Lung (tissue), 12 donors: ENCODE data around the gene CSF1R. TPM values are rescaled to one million over a fixed set of nuclear protein-coding genes. Genes with fewer than 3 reads are reported as not detected.

Experiments used
- ATAC-seq: fragments of 200-7000 bp; cut with Tn5 transposase; one replicate; pipeline ENCODE4 v1.9.1; 2020; ENCODE audit warnings: moderate number of reproducible peaks; ENCODE audit not compliant: insufficient read depth, low FRiP score
- DNase-seq, 3 donors: peaks; one replicate each; pipeline ENCODE4 v3.0.0-alpha.2; 2013 to 2017
- H3K27ac ChIP-seq, 2 donors: one replicate each; pipeline ENCODE4 v1.5.1; 2013; ENCODE audit warnings: mild to moderate bottlenecking in 2 of 2, moderate library complexity in 2 of 2, control low read depth in 1 of 2, inconsistent platforms in 1 of 2, low read depth in 1 of 2, low read length in 1 of 2
- H3K27me3 ChIP-seq, 3 donors: one replicate each; pipeline ENCODE4 v1.5.1; 2013; ENCODE audit warnings: low read length in 2 of 3; ENCODE audit not compliant: control insufficient read depth in 3 of 3, insufficient read depth in 3 of 3
- H3K36me3 ChIP-seq, 4 donors: one replicate each; pipeline ENCODE4 v1.5.1; 2013; ENCODE audit warnings: low read length in 4 of 4, mild to moderate bottlenecking in 1 of 4, moderate library complexity in 1 of 4; ENCODE audit not compliant: control insufficient read depth in 4 of 4, insufficient read depth in 4 of 4
- H3K4me1 ChIP-seq, 5 donors: one replicate each; pipeline ENCODE4 v1.5.1; 2013; ENCODE audit warnings: low read length in 5 of 5, mild to moderate bottlenecking in 2 of 5, moderate library complexity in 1 of 5; ENCODE audit not compliant: control insufficient read depth in 5 of 5, insufficient read depth in 5 of 5
- H3K4me3 ChIP-seq: one replicate; pipeline ENCODE4 v1.5.1; 2013; ENCODE audit warnings: mild to moderate bottlenecking, control low read depth, moderate library complexity
- H3K9ac ChIP-seq, 2 donors: one replicate each; pipeline ENCODE4 v1.5.1; 2013; ENCODE audit warnings: low read length in 2 of 2, control low read depth in 1 of 2; ENCODE audit not compliant: insufficient read depth in 1 of 2
- H3K9me3 ChIP-seq, 4 donors: one replicate each; pipeline ENCODE4 v1.5.1; 2013; ENCODE audit warnings: low read length in 3 of 4, mild to moderate bottlenecking in 1 of 4, moderate library complexity in 1 of 4; ENCODE audit not compliant: control insufficient read depth in 4 of 4, insufficient read depth in 3 of 4
- WGBS, 2 donors: extraction: QIAGEN DNeasy Blood & Tissue Kit; methylation state at CpG; one replicate each; pipeline ENCODE4 v1.1.7; 2013; 5-methylcytosine and 5-hydroxymethylcytosine counted together
- polyA plus RNA-seq, 2 donors: library from polyadenylated mRNA; stranded (reverse); fragments of 200-250 nt; gene quantifications; one replicate each; pipeline ENCODE4 v1.2.1, GENCODE V29; 2013
- total RNA-seq, 2 donors: library from RNA; depleted of rRNA in 1 of 2; stranded (reverse); fragments of >200 nt in 1 of 2; gene quantifications; one replicate each; pipeline ENCODE4 v1.2.1, GENCODE V29; 2014 to 2021
- TF ChIP-seq, protein P1 (sequence below): IDR thresholded peaks from 2 replicates; pipeline ENCODE4 v1.5.1; 2012; ENCODE audit warnings: mild to moderate bottlenecking; ENCODE audit errors: control extremely low read depth, extremely low read depth
- donor health status: control.
- donor health status: control.
- donor health status: Bipolar disorder and iron deficiency.
- donor health status: healthy.
- donor health status: DM: yes; HTN: yes; CAD: no.

Gene CSF1R
- total and polyA plus RNA-seq, 4 donors, result 13.0 to 65.0 (median 40.7) TPM

- H3K27me3 ChIP-seq, result no peaks in the 10 kb centered on the region
- TF ChIP-seq, protein P1, sequence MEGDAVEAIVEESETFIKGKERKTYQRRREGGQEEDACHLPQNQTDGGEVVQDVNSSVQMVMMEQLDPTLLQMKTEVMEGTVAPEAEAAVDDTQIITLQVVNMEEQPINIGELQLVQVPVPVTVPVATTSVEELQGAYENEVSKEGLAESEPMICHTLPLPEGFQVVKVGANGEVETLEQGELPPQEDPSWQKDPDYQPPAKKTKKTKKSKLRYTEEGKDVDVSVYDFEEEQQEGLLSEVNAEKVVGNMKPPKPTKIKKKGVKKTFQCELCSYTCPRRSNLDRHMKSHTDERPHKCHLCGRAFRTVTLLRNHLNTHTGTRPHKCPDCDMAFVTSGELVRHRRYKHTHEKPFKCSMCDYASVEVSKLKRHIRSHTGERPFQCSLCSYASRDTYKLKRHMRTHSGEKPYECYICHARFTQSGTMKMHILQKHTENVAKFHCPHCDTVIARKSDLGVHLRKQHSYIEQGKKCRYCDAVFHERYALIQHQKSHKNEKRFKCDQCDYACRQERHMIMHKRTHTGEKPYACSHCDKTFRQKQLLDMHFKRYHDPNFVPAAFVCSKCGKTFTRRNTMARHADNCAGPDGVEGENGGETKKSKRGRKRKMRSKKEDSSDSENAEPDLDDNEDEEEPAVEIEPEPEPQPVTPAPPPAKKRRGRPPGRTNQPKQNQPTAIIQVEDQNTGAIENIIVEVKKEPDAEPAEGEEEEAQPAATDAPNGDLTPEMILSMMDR, result no peak
- ATAC-seq, result peak; percentile 62
- no peak overlapping the region for H3K9ac ChIP-seq
- 77 to 81% methylated on average over 7 of the region's 7 CpGs for WGBS, 2 donors
- H3K4me1 ChIP-seq, result peaks cover 0 to 14% (median 2%) of the 10 kb centered on the region in 5 donors
- H3K36me3 ChIP-seq, result no peaks in the 10 kb centered on the region
- no peak for DNase-seq
- H3K4me3 ChIP-seq, result no peak overlapping the region
- H3K9me3 ChIP-seq, result no peaks in the 10 kb centered on the region
- H3K27ac ChIP-seq, result no peak overlapping the region
Observed at GRCh38 chr5:150105928-150106615, 19.7 kb upstream of the CSF1R start.

DNA sequence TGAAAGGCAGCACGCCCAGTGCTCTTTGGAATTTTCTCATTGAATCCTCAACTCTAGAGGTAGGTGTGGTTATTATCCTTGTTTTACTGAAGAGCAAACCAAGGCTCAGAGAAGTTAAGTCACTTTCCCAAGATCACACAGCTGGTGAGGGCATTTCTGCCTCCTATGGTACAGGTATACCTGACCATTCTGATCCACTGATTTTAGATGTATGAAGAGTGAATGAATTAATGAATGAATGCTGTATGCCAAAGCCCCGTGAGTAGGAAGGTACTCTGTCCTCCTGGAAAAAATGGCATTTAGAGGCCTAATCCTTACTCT, 18.2 kb upstream of the CSF1R start:
- WGBS, 2 donors, result 94 to 95% methylated on average over 2 of the region's 2 CpGs
- ATAC-seq, result no peak

GRCh38 chr5:150103678-150104549, 17.6 kb upstream of the CSF1R start:
- TF ChIP-seq, protein P1, result no peak
- ATAC-seq (no peak), DNase-seq (no peak)

More for the DNA sequence above, 18.2 kb upstream of the CSF1R start:
- no peaks in the 10 kb centered on the region for H3K9me3 ChIP-seq
- no peaks in the 10 kb centered on the region for H3K36me3 ChIP-seq
- H3K27ac ChIP-seq, result no peak overlapping the region
- TF ChIP-seq, protein P1, result no peak
- DNase-seq, result no peak
- no peak overlapping the region for H3K9ac ChIP-seq
- H3K4me3 ChIP-seq, result no peak overlapping the region
- H3K27me3 ChIP-seq, result no peaks in the 10 kb centered on the region
- H3K4me1 ChIP-seq, result peaks cover 0 to 14% (median 2%) of the 10 kb centered on the region in 5 donors

More at GRCh38 chr5:150103678-150104549, 17.6 kb upstream of the CSF1R start:
- no peaks in the 10 kb centered on the region for H3K36me3 ChIP-seq
- 73 to 87% methylated on average over 5 of the region's 5 CpGs for WGBS, 2 donors
- H3K4me3 ChIP-seq, result no peak overlapping the region
- peaks cover 0 to 14% (median 2%) of the 10 kb centered on the region in 5 donors for H3K4me1 ChIP-seq
- H3K27ac ChIP-seq, result no peak overlapping the region
- H3K9me3 ChIP-seq, result no peaks in the 10 kb centered on the region
- no peaks in the 10 kb centered on the region for H3K27me3 ChIP-seq
- no peak overlapping the region for H3K9ac ChIP-seq
